ENCODE results near the gene TP63. TPM values are rescaled to one million over a fixed set of nuclear protein-coding genes. Genes with fewer than 3 reads are reported as not detected.

TP63 gene
- total RNA-seq, 1 donor from 2014 or later: 0.13 TPM

GRCh38 chr3:189868061-189868460 lies 236.9 kb downstream of the TP63 start:
- Histone ChIP-seq H3K4me3 (ENCODE audit: low read depth, low read length) (no peak overlapping the region), H3K27me3 (ENCODE audit: control insufficient read depth, insufficient read depth, low read length) (no peaks in the 10 kb centered on the region), H3K36me3 (ENCODE audit: control insufficient read depth, insufficient read depth, low read length) (no peaks in the 10 kb centered on the region)
- DNase-seq (ENCODE audit: low read depth): no peak
- TF ChIP-seq CTCF (IDR thresholded peaks at IDR 0.05; ENCODE audit: insufficient read depth, low read length, poor library complexity, severe bottlenecking): no peak

GRCh38 chr3:189869165-189869564 lies 238.0 kb downstream of the TP63 start:
- H3K36me3 ChIP-seq (ENCODE audit: control insufficient read depth, insufficient read depth, low read length): no peaks in the 10 kb centered on the region
- no peak for TF ChIP-seq CTCF (IDR thresholded peaks at IDR 0.05; ENCODE audit: insufficient read depth, low read length, poor library complexity, severe bottlenecking)

GRCh38 chr3:189871418-189871817 lies 240.2 kb downstream of the TP63 start:
- TF ChIP-seq CTCF (IDR thresholded peaks at IDR 0.05; ENCODE audit: insufficient read depth, low read length, poor library complexity, severe bottlenecking): no peak
- H3K36me3 ChIP-seq (ENCODE audit: control insufficient read depth, insufficient read depth, low read length): no peaks in the 10 kb centered on the region

More at GRCh38 chr3:189869165-189869564, 238.0 kb downstream of the TP63 start:
- H3K4me3 ChIP-seq (ENCODE audit: low read depth, low read length): no peak overlapping the region
- DNase-seq (ENCODE audit: low read depth): no peak
- no peaks in the 10 kb centered on the region for H3K27me3 ChIP-seq (ENCODE audit: control insufficient read depth, insufficient read depth, low read length)

GRCh38 chr3:189883113-189883753 lies 252.0 kb downstream of the TP63 start:
- DNase-seq (ENCODE audit: low read depth): peak; percentile 4
- H3K4me3 ChIP-seq (ENCODE audit: low read depth, low read length): no peak overlapping the region
- no peak for TF ChIP-seq CTCF (IDR thresholded peaks at IDR 0.05; ENCODE audit: insufficient read depth, low read length, poor library complexity, severe bottlenecking)
- H3K27me3 ChIP-seq (ENCODE audit: control insufficient read depth, insufficient read depth, low read length): no peaks in the 10 kb centered on the region
- H3K36me3 ChIP-seq (ENCODE audit: control insufficient read depth, insufficient read depth, low read length): no peaks in the 10 kb centered on the region

More at GRCh38 chr3:189871418-189871817, 240.2 kb downstream of the TP63 start:
- no peak for DNase-seq (ENCODE audit: low read depth)
- no peak overlapping the region for H3K4me3 ChIP-seq (ENCODE audit: low read depth, low read length)
- no peaks in the 10 kb centered on the region for H3K27me3 ChIP-seq (ENCODE audit: control insufficient read depth, insufficient read depth, low read length)

GRCh38 chr3:189890496-189890895 lies 259.3 kb downstream of the TP63 start:
- Histone ChIP-seq H3K4me3 (ENCODE audit: low read depth, low read length) (no peak overlapping the region), H3K36me3 (ENCODE audit: control insufficient read depth, insufficient read depth, low read length) (no peaks in the 10 kb centered on the region), H3K27me3 (ENCODE audit: control insufficient read depth, insufficient read depth, low read length) (no peaks in the 10 kb centered on the region)
- DNase-seq (ENCODE audit: low read depth): no peak
- TF ChIP-seq CTCF (IDR thresholded peaks at IDR 0.05; ENCODE audit: insufficient read depth, low read length, poor library complexity, severe bottlenecking): no peak

- no peak for TF ChIP-seq CTCF (IDR thresholded peaks at IDR 0.05; ENCODE audit: insufficient read depth, low read length, poor library complexity, severe bottlenecking)
- no peak for DNase-seq (ENCODE audit: low read depth)
- H3K4me3 ChIP-seq (ENCODE audit: low read depth, low read length): no peak overlapping the region
- H3K36me3 ChIP-seq (ENCODE audit: control insufficient read depth, insufficient read depth, low read length): no peaks in the 10 kb centered on the region
- no peaks in the 10 kb centered on the region for H3K27me3 ChIP-seq (ENCODE audit: control insufficient read depth, insufficient read depth, low read length)
Observed at GRCh38 chr3:189896533-189896932, 265.3 kb downstream of the TP63 start.

Measured in kidney epithelial cell (primary cell).